ENCODE data around the gene RAD51AP1.

GRCh38 chr12:4595881-4596280 lies 57.2 kb downstream of the RAD51AP1 start:
- no peak for TF ChIP-seq CTCF (optimal IDR thresholded peaks at IDR 0.05 in 1 of 3, IDR thresholded peaks at IDR 0.05 in 1 of 3, conservative IDR thresholded peaks at IDR 0.05 in 1 of 3; ENCODE audit: extremely low read depth in 1 of 3, insufficient read depth in 2 of 3, low read length in 3 of 3)
- TF ChIP-seq EZH2 (IDR thresholded peaks at IDR 0.05; ENCODE audit: low read length) = no peak
